ENCODE measurements around the gene QRSL1. TPM values are rescaled to one million over a fixed set of nuclear protein-coding genes. Genes with fewer than 3 reads are reported as not detected.

QRSL1 gene
- total and polyA plus RNA-seq, 10 of the 15 experiments (the other 5 are each of a cell fraction or from before 2014, with no cell fraction given), result 11.9 to 23.5 (median 15.5) TPM

DNA sequence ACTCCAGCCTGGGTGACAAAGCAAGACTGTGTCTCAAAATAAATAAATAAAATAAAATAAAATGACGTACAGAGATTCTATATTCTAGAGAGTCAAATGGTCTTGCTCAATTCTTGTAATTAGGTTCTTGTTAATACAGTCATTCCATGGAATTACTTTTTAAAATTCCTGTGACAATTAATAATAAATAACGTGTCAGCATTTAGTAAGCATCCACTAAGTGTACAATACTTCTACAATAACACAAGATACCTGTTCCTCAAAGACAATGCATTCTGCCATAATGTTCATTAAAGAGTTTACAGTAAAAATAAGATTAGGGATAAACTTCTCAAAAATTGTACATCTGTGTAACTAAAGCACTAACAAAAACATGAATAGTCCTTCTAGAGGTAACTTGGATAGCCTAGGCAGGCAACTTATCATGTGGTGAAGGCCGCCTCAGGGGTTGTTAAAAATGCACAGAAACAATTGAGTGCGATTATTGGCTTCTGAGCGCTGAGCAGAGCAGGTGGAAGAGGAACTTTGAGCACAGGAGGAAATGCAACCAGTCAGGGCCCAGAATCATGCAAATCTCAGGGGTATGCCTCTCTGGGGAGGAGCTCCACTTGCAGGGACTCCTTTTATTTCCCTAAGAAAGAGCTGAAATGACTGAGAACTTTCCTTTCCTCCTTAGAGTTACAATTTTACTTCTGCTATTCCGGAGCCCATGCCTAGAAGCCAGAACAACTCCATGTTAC, 37.1 kb downstream of the QRSL1 start:
- peak overlapping the region; percentile 30; the same call in 1 of the 2 replicates for H3K4me2 ChIP-seq (ENCODE audit: control insufficient read depth, insufficient read depth)
- peaks cover 0 to 10% of the 10 kb centered on the region in 2 experiments; a peak in 2 of 4 replicates for H3K36me3 ChIP-seq (ENCODE audit: control insufficient read depth in 2 of 2, insufficient read depth in 2 of 2, low read length in 1 of 2)
- no peaks in the 10 kb centered on the region; the same call in 2 of the 3 replicates for H3K9me3 ChIP-seq (replicated peaks; ENCODE audit: control insufficient read depth, insufficient read depth, low read length)
- intact Hi-C loops (cut with micrococcal nuclease; ENCODE audit: unreplicated experiment), result no loop called here
- DNase-seq (ENCODE audit: low read depth, low spot score) (peak; percentile 64), ATAC-seq (peak; percentile 98), FAIRE-seq (peak; percentile 89)
- peaks cover 4% of the 10 kb centered on the region; the same call in 1 of the 2 replicates for H3K4me1 ChIP-seq (ENCODE audit: control insufficient read depth, insufficient read depth, low read length)
- WGBS (ENCODE audit: insufficient coverage, insufficient replicate concordance, low lambda C conversion rate, missing lambda C conversion rate), result 28% methylated on average over 6 of the region's 6 CpGs
- H3K79me2 ChIP-seq (ENCODE audit: control insufficient read depth, insufficient read depth, low read length), result no peaks in the 10 kb centered on the region
- ChIA-PET CTCF (interaction anchor here (0.7 to 1.6 kb wide), 3 partner anchors 8 to 313 kb away, joined by 3 to 5 read pairs (median 5); no protein-coding TSS in a partner anchor), POLR2A (no interaction called here), RAD21 (ENCODE audit: unreplicated experiment) (interaction anchor here (0.7 to 1.3 kb wide), 8 partner anchors 17 to 313 kb away, joined by 3 to 6 read pairs (median 3); no protein-coding TSS in a partner anchor), SMC1A (ENCODE audit: uncharacterized antibody, unreplicated experiment) (interaction anchor here (0.8 to 1.2 kb wide), 7 partner anchors 21 to 82 kb away, joined by 3 to 6 read pairs (median 3); partner anchors contain the start of genes QRSL1 and RTN4IP1)
- BruUV-seq (replicated peaks), result no TSS peak
- H3K9ac ChIP-seq (ENCODE audit: control insufficient read depth, insufficient read depth, low read length), result no peak overlapping the region
- H3K27ac ChIP-seq (ENCODE audit: control insufficient read depth, insufficient read depth), result peak overlapping the region; percentile 45; the same call in 1 of the 2 replicates
- peak overlapping the region; percentile 37; the same call in 1 of the 2 replicates for H2AFZ ChIP-seq (ENCODE audit: control insufficient read depth, low read depth, low read length)
- no peaks in the 10 kb centered on the region for H4K20me1 ChIP-seq (ENCODE audit: control insufficient read depth, insufficient read depth)
- peak; percentile 53; the same call in 1 of the 2 replicates for TF ChIP-seq SPI1 (IDR thresholded peaks at IDR 0.05; ENCODE audit: borderline replicate concordance, insufficient read depth, low read depth, low read length)
- TF ChIP-seq IKZF1 (conservative IDR thresholded peaks at IDR 0.05), result 0 out of 2 replicates have a peak, but pooled peaks have one; percentile 26
- TF ChIP-seq POU2F2 (IDR thresholded peaks at IDR 0.05; ENCODE audit: borderline replicate concordance, low read depth, low read length), result peak; percentile 79; the same call in 2 of the 3 replicates
- TF ChIP-seq TCF12 (IDR thresholded peaks at IDR 0.05; ENCODE audit: low read depth, low read length), result 0 out of 2 replicates have a peak, but pooled peaks have one; percentile 17
- TF ChIP-seq MEF2B (IDR thresholded peaks at IDR 0.05; ENCODE audit: partially characterized antibody, poor library complexity, severe bottlenecking), result peak; percentile 86
- no peak for TF ChIP-seq HDAC2 (IDR thresholded peaks at IDR 0.05)
- peak; percentile 23; the same call in 1 of the 2 replicates for TF ChIP-seq JUNB (IDR thresholded peaks at IDR 0.05)
- TF ChIP-seq NR2C2 (IDR thresholded peaks at IDR 0.05; ENCODE audit: borderline replicate concordance, control insufficient read depth, insufficient read length, low read depth), result no peak
- H3K4me3 ChIP-seq, result no peak overlapping the region
- in situ Hi-C loops (cut with MboI), result no loop called here
- H3K27me3 ChIP-seq (replicated peaks in 1 of 2; ENCODE audit: control insufficient read depth in 2 of 2, insufficient read depth in 2 of 2, low read length in 1 of 2), result no peaks in the 10 kb centered on the region

All from GM12878 (cell line).